Neural progenitor cell (in vitro differentiated cells): Measurements from ENCODE around the gene NIBAN1. TPM values are rescaled to one million over a fixed set of nuclear protein-coding genes. Genes with fewer than 3 reads are reported as not detected.

Experiments used
- DNase-seq: peaks from one replicate; pipeline ENCODE4 v3.0.0-alpha.2; 2016; ENCODE audit warnings: low spot score
- H2AFZ ChIP-seq: fragments of 200-600 bp; sonication (generic); replicated peaks from 2 replicates; pipeline ENCODE4 v1.6.1; 2016; ENCODE audit warnings: antibody characterized with exemption
- H3F3A ChIP-seq: fragments of 200-600 bp; sonication (generic); 2 replicates; pipeline ENCODE4 v1.6.1; 2016; ENCODE audit warnings: antibody characterized with exemption, low read depth
- H3K27ac ChIP-seq: fragments of 200-600 bp; sonication (generic); 2 replicates; pipeline ENCODE4 v1.5.1; 2016; ENCODE audit warnings: mild to moderate bottlenecking
- H3K27me3 ChIP-seq: fragments of 200-600 bp; sonication (generic); 2 replicates; pipeline ENCODE4 v1.6.1; 2016; ENCODE audit warnings: mild to moderate bottlenecking, moderate library complexity
- H3K36me3 ChIP-seq: fragments of 200-600 bp; sonication (generic); 2 replicates; pipeline ENCODE4 v1.5.1; 2016
- H3K4me1 ChIP-seq: fragments of 200-600 bp; sonication (generic); 2 replicates; pipeline ENCODE4 v1.6.1; 2016; ENCODE audit warnings: mixed run types
- H3K4me2 ChIP-seq: fragments of 200-600 bp; sonication (generic); 2 replicates; pipeline ENCODE4 v1.6.1; 2016
- H3K4me3 ChIP-seq: fragments of 200-600 bp; sonication (generic); 2 replicates; pipeline ENCODE4 v1.5.1; 2016
- H3K79me2 ChIP-seq: fragments of 200-600 bp; sonication (generic); 2 replicates; pipeline ENCODE4 v1.6.1; 2016; ENCODE audit warnings: low read depth
- H3K9ac ChIP-seq: fragments of 200-600 bp; sonication (generic); 2 replicates; pipeline ENCODE4 v1.6.1; 2016
- H3K9me3 ChIP-seq: fragments of 200-600 bp; sonication (generic); 2 replicates; pipeline ENCODE4 v1.5.1; 2016; ENCODE audit warnings: low read depth
- H4K20me1 ChIP-seq: fragments of 200-600 bp; sonication (generic); 2 replicates; pipeline ENCODE4 v1.6.1; 2016; ENCODE audit warnings: low read depth
- H3K27ac Mint-ChIP-seq: 3 replicates; pipeline ENCODE4 v1.8.0; 2021; ENCODE audit warnings: mixed read lengths
- H3K27me3 Mint-ChIP-seq: 2 replicates; pipeline ENCODE4 v1.8.0; 2022; ENCODE audit warnings: low read depth, mild to moderate bottlenecking, inconsistent platforms, moderate library complexity, mixed read lengths; ENCODE audit not compliant: insufficient read depth
- H3K36me3 Mint-ChIP-seq: 3 replicates; pipeline ENCODE4 v1.8.0; 2021; ENCODE audit warnings: mixed read lengths
- H3K4me1 Mint-ChIP-seq: 3 replicates; pipeline ENCODE4 v1.8.0; 2021; ENCODE audit warnings: mixed read lengths
- H3K4me3 Mint-ChIP-seq: 3 replicates; pipeline ENCODE4 v1.8.0; 2021; ENCODE audit warnings: mild to moderate bottlenecking, moderate library complexity, mixed read lengths
- H3K9me3 Mint-ChIP-seq: 3 replicates; pipeline ENCODE4 v1.8.0; 2020; ENCODE audit warnings: mixed read lengths
- EZH2 ChIP-seq: fragments of 200-600 bp; sonication (generic); IDR thresholded peaks from 2 replicates; pipeline ENCODE4 v1.6.1; 2017; ENCODE audit warnings: antibody characterized with exemption, mild to moderate bottlenecking, moderate library complexity
- EZH2phosphoT487 ChIP-seq: fragments of 200-600 bp; sonication (generic); IDR thresholded peaks from 2 replicates; pipeline ENCODE4 v1.6.1; 2017; ENCODE audit warnings: antibody characterized with exemption
- total RNA-seq: library from RNA; depleted of rRNA; stranded (reverse); fragments of >200 nt; gene quantifications from 2 replicates; pipeline ENCODE4 v1.2.3, GENCODE V29; 2015; ENCODE audit warnings: low replicate concordance
- TF ChIP-seq, protein P1 (sequence below): fragments of 200-600 bp; sonication (generic); IDR thresholded peaks from 2 replicates; pipeline ENCODE4 v1.5.1; 2017; ENCODE audit warnings: antibody characterized with exemption, mild to moderate bottlenecking

Gene NIBAN1
- total RNA-seq, 1 donor from 2014 or later, result 0.36 TPM

DNA sequence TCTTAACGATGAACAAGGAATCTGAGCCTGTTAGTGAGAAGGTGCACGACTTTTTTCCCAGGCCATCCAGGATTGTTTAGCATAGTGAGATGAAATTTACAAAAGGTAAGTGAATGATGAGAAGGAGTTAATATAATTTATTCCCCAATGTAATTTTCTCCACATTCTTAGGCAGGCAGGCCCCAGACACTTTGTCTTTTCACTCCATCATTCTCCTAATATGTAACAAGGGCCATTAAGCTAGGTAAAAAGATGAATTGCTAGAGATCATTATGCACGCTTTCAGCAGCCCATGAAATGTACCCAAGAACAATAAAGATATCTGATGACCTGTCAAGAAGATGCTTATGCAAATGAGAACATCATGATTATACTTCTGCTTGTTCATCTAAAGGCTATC, 24.1 kb downstream of the NIBAN1 start:
- TF ChIP-seq, protein P1, sequence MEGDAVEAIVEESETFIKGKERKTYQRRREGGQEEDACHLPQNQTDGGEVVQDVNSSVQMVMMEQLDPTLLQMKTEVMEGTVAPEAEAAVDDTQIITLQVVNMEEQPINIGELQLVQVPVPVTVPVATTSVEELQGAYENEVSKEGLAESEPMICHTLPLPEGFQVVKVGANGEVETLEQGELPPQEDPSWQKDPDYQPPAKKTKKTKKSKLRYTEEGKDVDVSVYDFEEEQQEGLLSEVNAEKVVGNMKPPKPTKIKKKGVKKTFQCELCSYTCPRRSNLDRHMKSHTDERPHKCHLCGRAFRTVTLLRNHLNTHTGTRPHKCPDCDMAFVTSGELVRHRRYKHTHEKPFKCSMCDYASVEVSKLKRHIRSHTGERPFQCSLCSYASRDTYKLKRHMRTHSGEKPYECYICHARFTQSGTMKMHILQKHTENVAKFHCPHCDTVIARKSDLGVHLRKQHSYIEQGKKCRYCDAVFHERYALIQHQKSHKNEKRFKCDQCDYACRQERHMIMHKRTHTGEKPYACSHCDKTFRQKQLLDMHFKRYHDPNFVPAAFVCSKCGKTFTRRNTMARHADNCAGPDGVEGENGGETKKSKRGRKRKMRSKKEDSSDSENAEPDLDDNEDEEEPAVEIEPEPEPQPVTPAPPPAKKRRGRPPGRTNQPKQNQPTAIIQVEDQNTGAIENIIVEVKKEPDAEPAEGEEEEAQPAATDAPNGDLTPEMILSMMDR, result no peak
- Mint-ChIP-seq H3K4me3 (no peak overlapping the region), H3K36me3 (no peaks in the 10 kb centered on the region), H3K27me3 (no peaks in the 10 kb centered on the region), H3K9me3 (no peaks in the 10 kb centered on the region), H3K27ac (no peak overlapping the region), H3K4me1 (peaks cover 10% of the 10 kb centered on the region)
- no peak overlapping the region for H3K4me2 ChIP-seq
- H3K36me3 ChIP-seq, result no peaks in the 10 kb centered on the region
- no peak overlapping the region for H3K4me3 ChIP-seq
- no peaks in the 10 kb centered on the region for H3K4me1 ChIP-seq
- no peaks in the 10 kb centered on the region for H3K79me2 ChIP-seq
- no peaks in the 10 kb centered on the region for H3K27me3 ChIP-seq
- H3F3A ChIP-seq, result no peaks in the 10 kb centered on the region
- H3K9me3 ChIP-seq, result no peaks in the 10 kb centered on the region
- no peaks in the 10 kb centered on the region for H4K20me1 ChIP-seq
- no peak overlapping the region for H3K9ac ChIP-seq
- no peak for DNase-seq
- no peak overlapping the region for H2AFZ ChIP-seq
- no peak overlapping the region for H3K27ac ChIP-seq

DNA sequence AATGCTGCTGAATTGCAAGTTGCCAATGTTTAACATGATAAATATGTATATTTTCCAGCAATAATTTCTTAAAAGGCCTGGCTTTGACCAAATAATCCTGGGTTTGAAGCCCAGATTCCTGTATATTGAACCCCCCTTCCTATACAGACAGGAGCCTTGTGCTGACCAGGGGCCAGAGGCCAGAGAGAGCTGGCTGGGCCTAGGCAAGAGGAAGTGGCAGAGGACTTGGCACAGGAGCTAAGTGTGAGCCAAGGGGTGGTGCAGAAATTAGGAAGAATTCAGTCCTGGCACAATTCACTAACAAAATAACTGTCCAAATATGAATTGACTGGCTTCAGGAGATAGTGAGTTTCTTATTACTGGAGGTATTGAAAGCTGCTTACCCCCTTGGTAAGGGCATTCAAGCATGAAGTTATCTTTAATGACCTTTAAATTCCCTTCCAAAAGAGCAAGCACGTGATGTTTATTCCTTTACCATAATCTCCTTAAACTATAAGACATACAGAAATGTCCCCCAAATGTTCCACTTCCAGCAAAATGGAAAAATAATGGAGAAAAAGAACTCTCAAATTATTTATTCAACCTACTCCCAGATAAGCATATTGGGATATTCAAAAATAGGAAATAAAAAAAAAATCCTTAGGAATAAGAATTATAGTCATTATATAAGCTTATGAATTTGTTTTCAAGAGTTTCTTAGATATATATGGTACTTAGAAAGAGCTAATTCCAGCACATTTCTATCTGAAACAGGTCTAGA, 26.6 kb downstream of the NIBAN1 start:
- no peak overlapping the region for H3K27ac ChIP-seq
- H3F3A ChIP-seq, result no peaks in the 10 kb centered on the region
- Mint-ChIP-seq H3K36me3 (no peaks in the 10 kb centered on the region), H3K9me3 (no peaks in the 10 kb centered on the region), H3K27me3 (no peaks in the 10 kb centered on the region), H3K4me1 (peaks cover 10% of the 10 kb centered on the region), H3K4me3 (no peak overlapping the region), H3K27ac (no peak overlapping the region)
- no peaks in the 10 kb centered on the region for H3K4me1 ChIP-seq
- H3K4me2 ChIP-seq, result no peak overlapping the region
- H3K9ac ChIP-seq, result no peak overlapping the region
- H3K27me3 ChIP-seq, result no peaks in the 10 kb centered on the region
- H3K36me3 ChIP-seq, result no peaks in the 10 kb centered on the region
- H3K79me2 ChIP-seq, result no peaks in the 10 kb centered on the region
- no peak overlapping the region for H2AFZ ChIP-seq
- no peaks in the 10 kb centered on the region for H4K20me1 ChIP-seq
- no peak for DNase-seq
- H3K9me3 ChIP-seq, result no peaks in the 10 kb centered on the region
- TF ChIP-seq EZH2phosphoT487, result no peak
- TF ChIP-seq EZH2, result no peak
- TF ChIP-seq, protein P1, result no peak
- H3K4me3 ChIP-seq, result no peak overlapping the region

DNA sequence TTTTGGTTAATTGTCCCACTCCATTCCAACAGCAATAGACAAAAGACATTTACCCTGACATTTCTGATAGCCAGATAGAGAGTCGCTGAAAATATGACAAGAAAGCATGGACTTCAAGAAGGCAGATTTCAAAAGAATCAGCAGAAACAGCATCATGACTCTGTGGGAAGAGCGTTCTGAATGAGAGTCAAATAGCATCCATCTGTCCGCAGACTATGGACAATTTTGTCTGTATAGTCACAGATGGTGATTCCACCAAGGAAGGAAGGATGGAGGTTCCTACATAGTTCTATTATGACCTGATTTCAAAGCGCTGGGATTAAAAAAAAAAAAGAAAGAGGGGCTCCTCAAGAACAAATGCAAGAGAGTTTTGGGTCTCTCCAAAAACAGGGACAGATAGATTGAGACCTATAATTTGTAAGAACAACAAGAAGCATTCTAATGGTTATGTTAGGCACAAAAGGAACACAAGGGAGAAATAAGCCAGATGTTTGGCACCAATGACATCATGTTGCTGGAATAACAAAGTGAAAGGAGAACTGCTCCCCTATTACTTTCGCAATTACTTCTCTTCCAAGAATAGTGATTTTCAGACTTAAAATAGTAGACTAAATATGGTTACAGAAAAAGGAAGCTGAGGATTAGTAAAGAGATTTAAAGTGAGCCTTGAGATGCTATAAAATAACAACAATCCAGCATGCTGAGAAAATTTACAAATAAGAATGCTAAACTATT, 28.5 kb downstream of the NIBAN1 start:
- Mint-ChIP-seq H3K9me3 (no peaks in the 10 kb centered on the region), H3K4me1 (peaks cover 10% of the 10 kb centered on the region), H3K4me3 (no peak overlapping the region), H3K27me3 (no peaks in the 10 kb centered on the region), H3K36me3 (no peaks in the 10 kb centered on the region), H3K27ac (no peak overlapping the region)
- Histone ChIP-seq H3K79me2 (no peaks in the 10 kb centered on the region), H3K4me3 (no peak overlapping the region), H3K4me2 (no peak overlapping the region), H3K9me3 (no peaks in the 10 kb centered on the region), H3K27ac (no peak overlapping the region), H3K4me1 (no peaks in the 10 kb centered on the region), H3K27me3 (no peaks in the 10 kb centered on the region), H3F3A (no peaks in the 10 kb centered on the region), H4K20me1 (no peaks in the 10 kb centered on the region), H3K9ac (no peak overlapping the region), H2AFZ (no peak overlapping the region), H3K36me3 (no peaks in the 10 kb centered on the region)
- TF ChIP-seq, protein P1, result no peak
- TF ChIP-seq EZH2phosphoT487 (no peak), EZH2 (no peak)
- DNase-seq, result no peak
